HG03175 (cell line): ENCODE data around the gene GRIK3.

ENCODE experiments used
- ATAC-seq: cut with Tn5 transposase; IDR thresholded peaks from one replicate; pipeline ENCODE4 v1.9.1; 2021; ENCODE audit warnings: mild to moderate bottlenecking, moderate library complexity; ENCODE audit not compliant: unreplicated experiment

The GRIK3 gene

DNA sequence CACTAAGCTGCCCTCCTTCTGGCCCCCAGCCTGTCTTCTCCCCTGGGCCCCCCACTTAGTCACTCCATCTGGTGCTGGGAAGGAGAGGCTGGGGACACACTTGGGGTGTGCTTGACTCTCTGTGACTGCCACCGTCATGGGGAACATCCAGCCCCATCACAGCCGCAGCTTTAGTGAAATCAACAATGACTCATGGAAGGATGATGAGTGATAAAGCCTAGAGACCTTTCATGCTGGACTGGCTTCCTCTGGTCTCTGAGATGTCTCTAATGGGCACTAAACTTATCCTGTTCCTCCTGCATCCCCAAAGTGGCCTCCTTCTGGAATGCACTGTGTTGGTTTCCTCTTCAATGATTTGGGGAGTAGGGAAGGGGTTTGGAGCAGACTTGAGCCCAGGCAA is 172.9 kb downstream of the GRIK3 start:
- ATAC-seq, result no peak

DNA sequence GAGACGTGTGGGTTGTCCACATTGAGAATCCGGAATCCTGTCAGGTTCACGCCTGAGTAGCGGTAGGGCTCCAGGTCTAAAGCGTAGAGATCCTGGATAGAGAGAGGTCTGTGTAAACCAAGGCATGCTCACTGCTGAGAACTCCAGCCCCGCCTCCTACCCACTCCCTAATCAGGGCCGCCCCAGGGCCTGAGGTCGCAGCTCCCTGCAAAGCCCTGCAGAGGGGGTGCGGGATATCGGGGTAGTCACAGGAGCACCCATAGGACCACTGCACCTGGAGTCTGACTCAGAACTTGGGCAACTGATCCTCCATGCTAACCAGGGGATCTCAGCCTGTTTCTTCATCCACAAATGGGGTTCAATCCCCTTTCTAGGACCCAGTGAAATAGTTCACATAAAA is 174.4 kb downstream of the GRIK3 start:
- no peak for ATAC-seq

DNA sequence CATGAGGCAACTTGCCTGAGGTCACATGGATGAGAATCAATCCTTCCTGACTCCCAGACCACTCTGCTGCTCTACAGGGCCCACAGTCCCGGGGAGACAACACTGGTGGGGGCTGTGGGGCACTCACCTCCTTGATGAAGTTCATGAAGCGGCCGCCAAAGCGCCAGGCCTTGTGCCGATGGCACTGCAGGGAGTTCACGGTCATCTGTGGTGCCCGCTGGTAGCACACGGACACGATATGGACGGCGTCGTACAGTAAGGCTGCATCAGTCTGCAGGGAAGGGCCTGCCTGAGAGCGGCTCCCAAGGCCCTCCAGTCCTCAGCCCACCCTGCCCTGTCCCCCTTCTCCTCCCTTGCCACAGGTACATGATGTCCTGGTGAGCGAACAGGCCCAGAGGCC is 175.3 kb downstream of the GRIK3 start:
- ATAC-seq, result no peak

DNA sequence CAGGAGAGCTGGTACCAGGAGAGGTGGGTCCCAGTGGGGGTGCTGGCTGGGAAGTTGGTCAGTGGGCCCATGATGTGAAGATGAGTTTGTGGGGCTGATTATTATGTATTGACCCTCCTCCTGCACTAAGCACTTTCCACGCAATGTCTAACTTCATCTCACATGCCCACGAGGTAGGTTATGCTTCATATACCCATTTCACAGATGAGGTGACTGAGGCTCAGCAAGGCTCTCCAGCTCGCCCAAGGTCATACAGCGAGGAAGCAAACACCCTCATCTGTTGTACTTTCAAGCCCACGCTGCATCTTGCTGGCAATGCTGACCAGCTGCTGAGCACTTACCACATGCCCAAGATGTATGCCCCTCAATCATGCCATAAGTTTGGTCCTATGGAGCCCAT is 175.8 kb downstream of the GRIK3 start:
- ATAC-seq, result no peak

DNA sequence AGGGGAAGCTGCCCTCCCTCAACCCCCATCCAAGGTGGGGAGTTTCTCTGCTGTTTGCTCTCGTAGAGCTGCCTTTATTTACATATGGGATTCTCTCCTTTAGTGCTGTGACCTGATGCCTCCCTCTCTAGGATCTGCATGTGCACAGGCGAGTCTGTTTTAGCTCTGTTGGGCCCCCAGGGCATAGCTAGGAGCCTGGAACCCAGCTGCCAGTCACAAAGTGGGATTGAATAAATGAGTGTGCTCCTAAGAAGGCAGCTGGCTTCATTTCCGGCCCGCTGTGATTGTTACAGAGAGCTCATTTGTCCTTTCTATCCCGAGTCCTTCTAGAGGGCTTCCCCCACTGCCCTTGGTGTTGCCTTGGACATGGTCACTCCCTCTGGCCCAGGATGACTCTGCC is 176.6 kb downstream of the GRIK3 start:
- ATAC-seq, result no peak

DNA sequence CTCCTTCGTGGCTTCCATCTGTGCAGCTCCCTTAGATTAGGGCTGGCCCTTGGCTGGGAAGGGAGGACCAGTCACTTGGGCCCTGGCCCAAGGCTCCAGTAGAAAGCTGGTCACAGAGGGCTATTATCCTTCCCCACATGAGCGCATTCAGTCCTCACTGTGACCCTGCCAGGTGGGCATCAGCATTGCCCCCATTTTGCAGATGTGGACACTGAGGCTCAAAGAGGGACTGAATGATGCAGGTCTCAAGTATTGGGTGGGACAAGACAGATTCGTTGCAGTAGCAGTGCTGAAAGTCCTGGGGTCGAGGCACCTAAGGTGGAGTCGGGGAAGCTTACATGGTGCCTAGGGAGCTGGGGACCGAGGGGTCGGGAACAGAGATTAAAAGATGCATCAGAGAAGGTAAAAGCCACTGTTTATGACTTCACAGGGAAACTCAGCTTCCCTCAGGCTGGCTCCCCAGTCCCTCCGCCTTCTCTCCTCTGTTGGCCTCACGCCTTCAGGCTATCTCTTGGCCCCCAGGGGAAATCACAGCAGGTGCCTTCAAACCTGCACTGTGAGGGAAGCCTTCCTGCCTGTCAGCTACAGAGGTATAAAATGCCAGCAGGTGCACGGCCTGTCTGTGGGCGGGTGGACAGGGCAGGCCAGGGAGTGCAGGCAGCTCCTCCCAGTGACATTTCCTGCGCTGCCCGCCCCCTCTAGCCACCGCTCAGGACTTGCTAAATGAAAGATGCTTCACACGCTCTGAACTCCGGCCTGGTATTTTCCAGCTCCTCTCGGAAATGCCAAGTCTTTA is 178.4 kb downstream of the GRIK3 start:
- no peak for ATAC-seq

DNA sequence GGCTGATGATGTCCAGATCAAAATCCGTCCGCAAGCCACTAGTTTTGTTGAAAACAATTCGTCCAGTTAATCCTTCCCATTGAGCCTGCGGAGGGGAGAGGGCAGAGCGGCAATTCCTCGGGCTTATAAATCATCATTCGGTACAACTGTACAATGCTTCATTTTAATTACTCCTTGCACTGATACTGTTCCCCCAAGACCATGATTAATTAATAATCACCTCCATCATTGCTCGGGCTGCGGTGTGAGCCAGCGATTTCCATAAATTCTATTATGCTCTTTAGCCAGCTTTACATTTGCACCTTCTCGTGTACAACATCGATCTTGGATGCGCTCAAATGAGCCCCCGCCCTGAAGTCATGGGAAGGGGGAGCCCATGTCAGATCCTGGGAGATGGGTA is 180.7 kb downstream of the GRIK3 start:
- ATAC-seq, result no peak

DNA sequence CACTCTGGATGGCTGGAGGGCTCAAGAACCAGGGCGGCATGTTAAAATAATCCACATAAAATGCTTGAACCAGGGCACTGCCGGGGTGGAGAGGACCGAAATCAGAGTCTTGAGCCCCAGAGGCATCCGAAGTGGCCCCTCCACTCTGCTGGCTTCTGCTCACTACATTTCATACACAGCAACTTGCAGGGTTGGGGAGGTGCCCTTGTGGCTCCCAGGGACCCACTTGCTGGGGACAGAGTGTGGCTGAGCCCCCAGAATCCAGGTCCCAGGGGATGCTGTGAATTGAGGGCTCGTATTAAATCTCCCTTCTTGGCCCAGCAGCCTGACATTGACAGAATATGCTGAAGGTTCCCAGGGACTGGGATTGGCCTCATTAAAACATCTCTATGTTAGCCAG is 181.7 kb downstream of the GRIK3 start:
- ATAC-seq, result no peak

DNA sequence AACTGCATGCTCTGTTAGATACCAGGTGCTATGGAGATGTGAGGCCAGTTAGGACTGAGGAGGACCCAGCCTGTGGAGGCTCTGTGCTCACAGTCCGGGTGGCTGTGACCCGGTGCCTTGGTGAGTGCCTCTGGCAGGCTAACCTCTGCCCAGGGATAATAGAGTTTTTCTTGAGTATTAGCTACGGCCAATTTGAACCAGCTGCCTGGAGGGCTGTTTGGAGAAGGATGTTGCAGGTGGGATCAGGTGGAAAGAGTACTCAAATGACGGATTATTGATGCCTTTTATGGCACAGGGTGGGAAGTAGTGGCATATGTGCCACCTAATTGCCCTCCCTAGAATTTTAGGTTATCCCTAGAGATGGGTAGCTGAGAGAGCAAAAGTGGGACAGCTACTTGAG is 182.7 kb downstream of the GRIK3 start:
- no peak for ATAC-seq

DNA sequence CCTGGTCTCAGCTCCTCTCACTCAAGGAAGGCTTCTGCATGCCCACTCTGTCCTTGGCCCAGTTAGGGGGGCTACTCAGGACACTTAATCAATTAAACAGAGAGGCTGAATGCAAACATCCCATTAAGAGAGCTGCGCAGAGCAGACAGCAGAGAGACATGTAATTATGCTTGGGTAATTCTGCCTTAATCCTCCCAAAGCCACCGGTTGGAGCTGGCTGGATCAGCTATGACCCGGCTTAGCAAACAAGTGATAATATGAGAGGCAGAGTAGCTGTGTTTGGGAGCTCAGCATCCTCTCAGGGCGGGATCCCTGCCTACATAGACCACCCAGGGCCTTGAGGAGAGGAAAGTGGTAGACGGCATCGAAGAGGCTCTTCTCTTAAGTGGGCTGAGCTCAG is 183.2 kb downstream of the GRIK3 start:
- ATAC-seq, result no peak

DNA sequence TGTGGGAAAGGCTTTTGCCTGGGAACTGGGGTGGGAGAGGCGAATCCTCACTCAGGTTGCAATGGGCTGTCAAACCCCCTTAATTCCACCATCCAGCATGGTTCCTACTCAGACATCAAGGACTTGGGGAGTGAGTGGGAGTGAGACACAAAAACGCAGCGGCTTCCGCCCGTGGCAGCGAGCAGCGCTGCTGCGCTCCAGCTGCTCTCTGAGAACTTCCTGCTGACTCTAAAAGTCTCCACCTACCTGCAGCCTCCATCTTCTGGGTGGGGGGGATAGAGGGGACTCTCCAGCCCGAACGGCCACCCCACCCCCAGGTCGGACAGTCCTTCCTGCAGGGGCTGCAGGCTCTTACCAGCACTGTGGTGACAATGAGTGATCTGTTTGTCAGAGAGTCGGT is 184.4 kb downstream of the GRIK3 start:
- ATAC-seq, result no peak

DNA sequence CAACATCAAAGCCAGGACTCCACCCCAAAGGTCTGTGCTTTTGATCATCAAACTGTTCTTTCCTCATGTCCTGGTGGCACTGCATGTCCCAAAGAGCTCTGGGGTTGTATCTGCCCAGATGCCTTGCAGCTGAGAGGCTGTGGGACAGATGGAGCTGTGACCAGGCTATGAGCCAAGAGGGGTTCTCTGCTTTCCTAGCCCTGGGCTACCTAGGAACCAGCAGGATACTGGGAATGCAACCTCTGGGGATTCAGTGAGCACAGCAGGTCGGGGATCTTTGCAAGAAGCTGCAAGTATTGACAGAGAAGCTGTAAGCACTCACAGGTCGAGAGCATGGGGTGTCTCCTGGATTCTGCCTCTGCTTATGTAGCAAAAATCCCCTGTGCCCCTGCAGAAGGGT is 186.6 kb downstream of the GRIK3 start:
- no peak for ATAC-seq

DNA sequence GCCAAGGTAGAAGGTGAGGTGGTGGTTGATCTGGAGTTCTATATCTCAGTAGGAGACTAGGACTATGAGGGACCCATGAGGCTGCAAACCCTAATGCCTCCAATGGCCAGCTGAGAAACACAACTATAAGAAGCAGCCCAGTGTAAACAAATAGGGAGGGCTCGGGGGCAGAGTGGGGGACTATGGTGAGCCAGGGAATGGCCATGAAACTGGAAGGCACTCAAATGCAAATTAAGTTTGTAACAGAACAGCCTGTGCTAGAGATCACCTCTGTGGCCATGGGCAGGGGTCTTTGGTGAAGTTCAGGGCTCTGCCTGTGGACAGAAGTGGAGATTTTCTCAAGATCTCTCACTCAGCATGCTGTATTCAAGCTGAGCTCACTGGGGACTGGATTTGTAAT is 187.1 kb downstream of the GRIK3 start:
- no peak for ATAC-seq

DNA sequence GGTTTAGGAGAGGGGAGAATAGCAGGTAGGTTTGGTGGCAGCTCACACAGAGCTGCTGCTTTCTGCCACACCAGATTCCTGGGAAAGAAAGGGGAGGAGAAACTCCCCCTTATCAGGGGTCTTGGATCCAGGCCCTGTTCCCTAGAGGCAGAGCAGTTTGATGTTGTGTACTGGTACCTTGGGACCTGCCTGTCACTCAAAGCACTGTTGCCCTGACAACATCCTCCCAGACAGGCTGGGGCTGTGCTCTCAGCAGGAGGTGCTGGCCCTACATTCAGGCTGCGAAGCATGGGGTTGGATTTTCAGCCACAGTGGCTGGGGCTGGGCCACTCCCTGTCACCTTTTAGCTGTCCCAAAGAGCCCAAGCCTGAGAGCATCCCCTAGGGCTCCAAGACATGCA is 188.0 kb downstream of the GRIK3 start:
- no peak for ATAC-seq

DNA sequence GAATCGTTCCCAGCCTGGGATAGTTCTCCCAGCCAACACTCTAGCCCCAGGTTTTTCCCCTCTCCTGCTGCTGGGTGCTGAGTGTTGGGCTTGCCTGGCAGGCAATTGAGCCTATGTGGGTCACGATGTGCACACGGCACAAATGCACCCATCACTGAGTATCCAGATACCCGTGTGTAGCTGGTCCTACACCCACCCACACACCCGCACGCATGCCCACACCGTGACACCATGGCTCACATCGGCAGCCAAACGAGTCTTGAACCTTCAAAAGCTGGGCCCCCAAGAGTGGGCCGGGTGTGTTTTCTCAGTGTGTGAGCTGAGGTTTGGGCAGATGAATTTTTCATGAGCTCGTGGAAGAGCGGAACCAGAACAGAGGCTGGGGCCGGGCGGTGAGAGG is 188.5 kb downstream of the GRIK3 start:
- ATAC-seq, result no peak

DNA sequence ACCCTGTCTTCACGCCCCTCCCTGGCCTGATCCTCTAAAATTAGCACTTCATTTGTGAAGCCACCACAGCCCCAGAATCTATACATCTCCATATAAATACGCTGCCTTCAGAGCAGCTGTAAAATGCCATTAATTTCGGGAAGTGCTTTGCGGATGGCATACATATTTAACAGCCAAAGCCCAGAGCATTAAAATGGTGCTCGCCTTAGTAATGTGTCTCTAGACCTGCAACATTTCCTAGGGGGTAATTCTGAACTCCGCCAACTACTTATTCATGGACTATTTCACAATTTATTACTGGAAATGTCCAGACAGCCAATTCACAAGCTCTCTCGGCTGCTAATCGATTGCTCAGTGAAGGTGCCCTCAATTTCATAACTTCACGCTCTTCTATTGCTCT is 189.4 kb downstream of the GRIK3 start:
- no peak for ATAC-seq

DNA sequence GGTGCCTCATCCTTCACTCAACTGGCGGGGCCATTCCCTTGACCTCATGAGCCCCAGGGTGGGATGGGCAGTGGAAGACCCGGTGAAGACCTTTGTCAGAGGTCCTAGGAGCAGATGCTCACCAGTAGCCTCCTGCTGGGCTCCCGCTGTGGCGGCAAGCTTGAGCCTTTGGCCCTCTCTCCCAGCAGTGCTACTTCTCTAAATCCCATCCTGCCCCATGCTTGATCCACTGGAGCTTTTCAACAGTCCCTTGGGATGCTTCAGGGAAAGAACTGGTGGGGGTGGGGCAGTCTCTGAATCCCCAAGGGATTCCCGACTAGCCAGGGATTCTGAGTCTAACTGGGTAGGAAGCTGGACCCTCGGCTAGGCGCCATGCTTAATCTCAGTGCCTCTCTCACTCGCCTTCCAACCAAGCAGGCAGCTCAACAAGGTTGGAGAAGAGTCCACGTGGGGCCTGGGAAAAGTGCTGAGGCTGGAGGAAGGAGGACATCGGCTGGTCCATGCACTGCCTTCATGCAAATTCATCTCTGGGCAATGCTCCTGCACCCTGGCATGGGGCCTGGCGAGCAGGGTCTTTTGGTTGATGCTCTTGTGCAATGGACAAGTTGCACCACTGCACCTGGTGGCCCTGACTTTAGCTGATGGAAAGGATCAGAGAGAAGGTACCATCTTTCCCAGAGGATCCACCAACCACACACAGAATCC is 190.3 kb downstream of the GRIK3 start:
- no peak for ATAC-seq

DNA sequence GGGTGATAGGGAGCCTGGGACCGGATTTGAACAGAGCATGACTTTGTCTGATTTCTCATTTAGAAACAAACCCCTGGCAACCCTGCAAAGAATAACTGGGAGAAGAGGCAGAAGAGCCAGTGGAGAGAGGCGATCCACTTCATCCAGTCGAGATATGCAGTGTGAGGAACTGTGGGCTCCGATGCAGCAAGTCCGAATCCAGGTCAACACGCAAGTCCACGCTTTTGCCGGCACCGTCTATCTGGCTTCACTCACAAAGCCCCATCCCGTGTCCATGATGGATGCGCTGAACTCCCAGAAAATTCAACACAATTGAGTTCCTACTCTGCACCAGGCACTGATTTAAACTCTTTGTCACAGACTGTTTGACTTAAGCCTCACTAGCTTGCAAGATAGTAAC is 191.3 kb downstream of the GRIK3 start:
- no peak for ATAC-seq

DNA sequence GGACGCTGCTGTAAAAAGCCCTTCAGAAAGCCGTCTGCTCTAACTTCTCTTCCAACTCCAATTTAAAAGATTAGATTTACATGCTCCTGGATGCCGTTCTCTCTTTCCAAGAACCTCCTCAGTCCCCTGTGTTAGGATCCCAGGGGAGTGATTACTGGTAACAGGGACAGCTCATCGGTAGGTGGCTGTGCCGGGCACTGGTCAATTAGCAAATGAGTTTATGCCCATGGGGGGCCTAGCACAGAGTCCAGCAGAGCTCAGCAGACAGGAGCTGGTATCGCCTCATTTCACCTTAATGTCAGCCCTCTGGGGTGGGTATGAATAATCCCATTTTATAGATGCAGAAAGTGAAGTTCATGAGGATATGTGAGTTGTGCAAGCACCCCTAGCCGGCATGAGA is 191.9 kb downstream of the GRIK3 start:
- no peak for ATAC-seq

DNA sequence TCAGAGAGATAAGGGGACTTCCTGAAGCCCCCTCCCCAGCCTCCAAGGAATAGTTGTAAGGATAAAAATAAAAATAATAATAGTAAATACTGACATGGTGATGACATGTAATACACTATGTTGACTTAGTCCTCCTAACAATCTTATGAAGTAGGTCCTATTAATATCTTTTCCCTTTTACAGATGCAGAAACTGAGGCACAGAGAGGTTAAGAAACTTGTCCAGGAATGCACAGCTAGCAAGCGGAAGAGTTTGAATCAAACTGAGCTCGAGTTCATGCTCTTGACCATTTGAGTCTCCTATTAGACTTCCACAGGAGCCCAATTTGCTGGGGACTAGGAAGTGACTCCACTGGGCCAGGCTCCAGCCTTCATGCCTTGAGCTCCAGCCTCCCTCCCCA is 194.8 kb downstream of the GRIK3 start:
- ATAC-seq, result no peak

DNA sequence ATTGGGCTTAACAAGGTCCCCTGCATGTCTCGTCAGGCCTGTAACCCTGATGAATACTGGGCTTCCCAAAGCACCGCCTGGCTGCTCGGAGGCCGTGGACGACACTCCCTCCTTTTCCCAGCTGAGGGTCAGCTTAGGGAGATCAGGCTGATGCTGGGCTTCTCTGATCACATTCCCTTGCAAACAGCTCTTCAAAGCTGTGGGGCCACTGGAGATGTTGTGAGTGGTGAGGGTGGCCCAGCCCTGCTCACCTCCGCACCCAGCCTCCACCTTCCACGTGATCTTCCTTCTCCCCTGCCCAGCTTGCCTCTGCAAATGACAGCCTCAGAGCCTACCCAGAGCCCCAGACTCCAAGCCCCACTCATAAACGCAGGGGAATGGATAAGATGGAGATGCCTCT is 195.4 kb downstream of the GRIK3 start:
- ATAC-seq, result no peak

DNA sequence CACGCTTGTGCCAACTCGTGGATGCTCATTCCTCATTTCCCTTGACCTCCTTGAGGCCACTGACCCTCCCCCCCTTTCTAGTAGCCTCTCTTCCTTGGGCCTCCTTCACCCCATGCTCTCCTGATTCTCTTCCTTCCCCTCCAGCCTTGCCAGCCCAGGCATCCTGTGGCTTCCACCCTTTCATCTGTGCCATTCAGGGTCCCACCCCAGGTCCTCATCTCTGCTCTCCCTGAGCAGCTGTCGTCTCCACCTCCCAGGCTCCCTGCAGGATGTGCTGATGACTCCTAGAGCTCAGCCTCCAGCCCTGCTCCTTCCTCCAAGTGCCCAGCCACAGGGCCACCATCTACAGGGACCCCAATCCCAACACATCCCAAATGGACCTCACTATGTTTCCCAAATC is 197.4 kb downstream of the GRIK3 start:
- no peak for ATAC-seq
